Kidney (tissue), 14 donors: ENCODE results near the gene LARP7. TPM values are rescaled to one million over a fixed set of nuclear protein-coding genes. Genes with fewer than 3 reads are reported as not detected.

Experiments used
- DNase-seq, 5 donors: peaks; one replicate each; pipeline ENCODE4 v3.0.0-alpha.2; 2013 to 2020
- FAIRE-seq: peaks from 2 replicates; lab custom pipeline; 2012; peaks lifted over from hg19 to GRCh38; lab: Jason Lieb, UNC
- H3K27ac ChIP-seq, 2 donors: one replicate each; pipeline ENCODE4 v1.7.0; 2013; ENCODE audit warnings: low read depth in 2 of 2, low read length in 2 of 2, inconsistent platforms in 1 of 2
- H3K27me3 ChIP-seq: one replicate; pipeline ENCODE4 v1.7.1; 2013; ENCODE audit warnings: low read length, inconsistent platforms; ENCODE audit not compliant: control insufficient read depth, insufficient read depth
- H3K36me3 ChIP-seq, 3 donors: one replicate each; pipeline versions ENCODE4 v1.7.0 to v1.7.1; 2013; ENCODE audit warnings: low read length in 3 of 3, control low read depth in 1 of 3, inconsistent platforms in 1 of 3; ENCODE audit not compliant: insufficient read depth in 3 of 3, control insufficient read depth in 2 of 3
- H3K4me1 ChIP-seq, 3 donors: one replicate each; pipeline versions ENCODE4 v1.7.0 to v1.7.1; 2013; ENCODE audit warnings: low read length in 3 of 3, inconsistent platforms in 1 of 3, low read depth in 1 of 3; ENCODE audit not compliant: control insufficient read depth in 2 of 3, insufficient read depth in 2 of 3
- H3K4me3 ChIP-seq, 3 donors: one replicate each; pipeline versions ENCODE4 v1.7.0 to v1.8.1; 2013; ENCODE audit warnings: low read length in 3 of 3, control low read depth in 1 of 3, inconsistent platforms in 1 of 3
- H3K9ac ChIP-seq, 3 donors: one replicate each; pipeline versions ENCODE4 v1.7.0 to v1.7.1; 2013; ENCODE audit warnings: low read length in 3 of 3, control low read depth in 1 of 3, inconsistent platforms in 1 of 3
- H3K9me3 ChIP-seq, 3 donors: one replicate each; pipeline versions ENCODE4 v1.7.0 to v1.7.1; 2013; ENCODE audit warnings: low read length in 3 of 3, control low read depth in 1 of 3, inconsistent platforms in 1 of 3; ENCODE audit not compliant: control insufficient read depth in 2 of 3, insufficient read depth in 1 of 3
- intact Hi-C: fragments of 100-400 bp; cut with DNase I; formaldehyde crosslinking; loops from one replicate; pipeline ENCODE4 v1.11.1; 2022
- polyA plus RNA-seq: library from polyadenylated mRNA; stranded (reverse); fragments of 350-450 nt; fragmentation: Illumina TruSeq; extraction: RNeasy Lipid Tissue Mini Kit (QIAGEN cat#74804); gene quantifications from one replicate; pipeline ENCODE4 v1.2.3, GENCODE V29; 2014; ENCODE audit warnings: low read depth, low replicate concordance; ENCODE audit not compliant: insufficient read depth
- total RNA-seq: library from RNA; stranded (reverse); fragmentation: NEBNext Ultra II Directional; extraction: Animal tissue kit (Norgen Biotek cat#: 25700); gene quantifications from one replicate; pipeline ENCODE4 v1.2.1, GENCODE V29; 2021
- TF ChIP-seq, protein P1 (sequence below): IDR thresholded peaks from 3 replicates; pipeline ENCODE4 v1.5.1; 2012; ENCODE audit warnings: mild to moderate bottlenecking, moderate library complexity, borderline replicate concordance; ENCODE audit not compliant: insufficient read depth; ENCODE audit errors: extremely low read depth
- donor health status: control.
- donor health status: control.
- donor health status: control.
- donor health status: control.
- donor health status: control.
- donor health status: DM: yes; HTN: yes; CAD: no.
- donor health status: Normal renal cell carcinoma (clear cell type).

Gene LARP7
- total and polyA plus RNA-seq, 2 donors from 2014 or later, result 37.3 to 45.5 TPM

DNA sequence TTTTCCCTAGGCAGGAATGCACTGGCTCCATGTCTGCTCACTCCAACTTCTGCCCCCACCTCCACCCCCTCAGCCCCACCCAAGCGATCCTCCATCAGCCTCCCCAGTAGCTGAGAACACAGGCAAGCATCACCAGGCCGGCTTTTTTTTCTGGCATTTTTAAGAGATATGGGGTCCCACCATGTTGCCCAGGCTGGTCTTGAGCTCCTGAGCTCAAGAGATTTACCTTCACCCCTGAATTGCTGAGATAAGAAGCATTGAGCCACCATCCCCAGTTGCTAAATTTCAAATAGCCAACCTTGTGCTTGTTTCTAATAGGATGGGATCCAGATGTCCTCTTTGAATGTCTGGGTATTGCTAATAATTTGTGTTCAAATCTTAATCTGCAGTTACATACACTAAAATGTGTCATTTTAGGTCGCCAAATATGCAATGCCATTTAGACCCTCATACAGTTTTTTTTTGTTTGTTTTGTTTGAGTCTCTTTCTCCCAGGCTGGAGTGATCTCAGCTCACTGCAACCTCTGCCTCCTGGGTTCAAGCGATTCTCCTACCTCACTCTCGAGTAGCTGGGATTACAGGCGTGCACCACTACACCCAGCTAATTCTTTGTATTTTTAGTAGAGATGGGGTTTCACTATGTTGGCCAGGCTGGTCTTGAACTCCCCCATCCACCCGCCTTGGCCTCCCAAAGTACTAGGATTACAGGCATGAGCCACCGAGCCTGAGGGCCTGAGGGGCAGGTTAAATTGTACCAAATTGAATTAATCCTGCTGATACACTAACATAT lies 8.8 kb downstream of the LARP7 start:
- Histone ChIP-seq H3K4me1 (no peaks in the 10 kb centered on the region), H3K9me3 (no peaks in the 10 kb centered on the region), H3K4me3 (no peak overlapping the region), H3K36me3 (peaks cover 6 to 24% (median 8%) of the 10 kb centered on the region in 3 donors), H3K27ac (no peak overlapping the region), H3K9ac (no peak overlapping the region), H3K27me3 (no peaks in the 10 kb centered on the region)
- DNase-seq (no peak), FAIRE-seq (no peak)
- TF ChIP-seq, protein P1, sequence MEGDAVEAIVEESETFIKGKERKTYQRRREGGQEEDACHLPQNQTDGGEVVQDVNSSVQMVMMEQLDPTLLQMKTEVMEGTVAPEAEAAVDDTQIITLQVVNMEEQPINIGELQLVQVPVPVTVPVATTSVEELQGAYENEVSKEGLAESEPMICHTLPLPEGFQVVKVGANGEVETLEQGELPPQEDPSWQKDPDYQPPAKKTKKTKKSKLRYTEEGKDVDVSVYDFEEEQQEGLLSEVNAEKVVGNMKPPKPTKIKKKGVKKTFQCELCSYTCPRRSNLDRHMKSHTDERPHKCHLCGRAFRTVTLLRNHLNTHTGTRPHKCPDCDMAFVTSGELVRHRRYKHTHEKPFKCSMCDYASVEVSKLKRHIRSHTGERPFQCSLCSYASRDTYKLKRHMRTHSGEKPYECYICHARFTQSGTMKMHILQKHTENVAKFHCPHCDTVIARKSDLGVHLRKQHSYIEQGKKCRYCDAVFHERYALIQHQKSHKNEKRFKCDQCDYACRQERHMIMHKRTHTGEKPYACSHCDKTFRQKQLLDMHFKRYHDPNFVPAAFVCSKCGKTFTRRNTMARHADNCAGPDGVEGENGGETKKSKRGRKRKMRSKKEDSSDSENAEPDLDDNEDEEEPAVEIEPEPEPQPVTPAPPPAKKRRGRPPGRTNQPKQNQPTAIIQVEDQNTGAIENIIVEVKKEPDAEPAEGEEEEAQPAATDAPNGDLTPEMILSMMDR, result no peak
- intact Hi-C loops, result no loop called here

DNA sequence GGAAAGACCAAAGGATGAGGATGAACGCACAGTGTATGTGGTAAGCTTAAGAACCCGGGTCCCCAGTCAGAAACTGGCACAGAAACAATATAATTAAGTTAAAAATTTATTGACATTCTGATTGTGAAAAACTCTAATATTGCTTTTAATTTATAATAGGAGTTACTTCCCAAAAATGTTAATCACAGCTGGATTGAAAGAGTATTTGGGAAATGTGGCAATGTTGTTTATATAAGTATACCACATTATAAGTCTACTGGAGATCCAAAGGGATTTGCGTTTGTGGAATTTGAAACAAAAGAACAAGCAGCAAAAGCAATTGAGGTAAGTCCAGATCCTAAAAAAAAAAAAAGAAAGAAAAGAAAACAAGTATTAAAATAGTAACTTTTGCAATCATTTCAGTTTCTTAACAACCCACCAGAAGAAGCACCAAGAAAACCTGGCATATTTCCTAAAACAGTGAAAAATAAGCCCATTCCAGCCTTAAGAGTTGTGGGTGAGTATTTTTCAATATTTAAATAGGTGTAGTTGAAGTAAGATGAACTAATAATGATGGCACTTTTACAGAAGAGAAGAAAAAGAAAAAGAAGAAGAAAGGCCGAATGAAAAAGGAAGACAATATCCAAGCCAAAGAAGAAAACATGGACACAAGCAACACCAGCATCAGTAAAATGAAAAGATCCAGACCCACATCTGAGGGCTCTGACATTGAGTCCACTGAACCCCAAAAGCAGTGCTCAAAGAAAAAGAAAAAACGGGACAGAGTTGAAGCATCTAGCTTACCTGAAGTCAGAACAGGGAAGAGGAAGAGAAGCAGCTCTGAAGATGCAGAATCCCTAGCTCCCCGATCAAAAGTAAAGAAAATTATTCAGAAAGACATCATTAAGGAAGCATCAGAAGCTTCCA lies 9.9 kb downstream of the LARP7 start:
- Histone ChIP-seq H3K4me3 (no peak overlapping the region), H3K27me3 (no peaks in the 10 kb centered on the region), H3K4me1 (no peaks in the 10 kb centered on the region), H3K36me3 (peaks cover 6 to 24% (median 11%) of the 10 kb centered on the region in 3 donors), H3K9me3 (no peaks in the 10 kb centered on the region), H3K27ac (no peak overlapping the region), H3K9ac (no peak overlapping the region)
- FAIRE-seq, result no peak
- no peak for DNase-seq
- intact Hi-C loops, result no loop called here
- TF ChIP-seq, protein P1, result no peak

DNA sequence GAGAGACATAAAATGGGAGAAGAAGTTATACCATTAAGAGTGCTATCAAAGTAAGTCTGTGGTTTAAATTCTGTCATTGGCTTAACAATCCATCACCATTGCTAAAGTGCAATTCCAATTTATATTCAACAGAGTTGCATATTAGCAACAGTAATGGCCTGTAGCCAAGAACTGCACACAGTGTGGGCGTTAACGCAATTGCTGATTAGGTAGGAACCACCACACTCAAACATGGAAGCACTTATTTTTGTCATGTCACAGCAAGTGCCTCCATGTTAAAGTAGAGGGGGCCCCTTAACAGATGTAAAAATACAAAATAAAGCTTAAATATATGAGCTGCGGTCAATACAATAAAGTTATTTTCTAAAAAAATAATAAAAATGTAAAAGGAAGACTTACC lies 10.8 kb downstream of the LARP7 start:
- H3K27ac ChIP-seq, result no peak overlapping the region
- no peaks in the 10 kb centered on the region for H3K4me1 ChIP-seq
- peaks cover 6 to 21% (median 11%) of the 10 kb centered on the region in 3 donors for H3K36me3 ChIP-seq
- no peaks in the 10 kb centered on the region for H3K27me3 ChIP-seq
- TF ChIP-seq, protein P1, result no peak
- H3K9me3 ChIP-seq, result no peaks in the 10 kb centered on the region
- intact Hi-C loops, result no loop called here
- FAIRE-seq (no peak), DNase-seq (no peak)
- H3K9ac ChIP-seq, result no peak overlapping the region
- no peak overlapping the region for H3K4me3 ChIP-seq
